GM18511 (cell line): ENCODE results near the gene NME1.

Source experiments
- ATAC-seq: cut with Tn5 transposase; IDR thresholded peaks from one replicate; pipeline ENCODE4 v1.9.1; 2021; ENCODE audit warnings: mild to moderate bottlenecking, moderate library complexity; ENCODE audit not compliant: unreplicated experiment

The NME1 gene

GRCh38 chr17:51188271-51188833 lies 35.0 kb downstream of the NME1 start:
- no peak for ATAC-seq

- ATAC-seq: no peak
These were observed 35.8 kb downstream of the NME1 start for GRCh38 chr17:51189162-51189561.

- no peak for ATAC-seq
These were observed 36.3 kb downstream of the NME1 start for GRCh38 chr17:51189628-51190027.

GRCh38 chr17:51191895-51192294 lies 38.5 kb downstream of the NME1 start:
- no peak for ATAC-seq

DNA sequence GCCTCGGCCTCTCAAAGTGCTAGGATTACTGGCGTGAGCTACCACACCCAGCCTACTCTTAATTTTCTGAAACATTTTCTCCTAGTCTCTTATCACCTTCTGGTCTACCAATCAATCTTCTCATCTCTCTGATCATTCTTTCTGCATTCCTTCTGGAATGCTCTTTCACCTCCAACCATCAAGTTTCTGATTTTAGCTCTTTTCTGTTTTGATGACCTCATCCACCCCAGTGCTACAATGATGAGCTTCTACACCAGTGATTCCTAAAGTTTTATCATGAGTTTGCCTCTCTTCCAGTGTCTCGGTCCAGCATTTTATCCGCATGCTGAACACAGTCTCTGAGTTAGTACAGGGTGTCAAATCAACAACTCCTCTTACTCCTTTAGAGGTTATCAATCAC lies 44.4 kb downstream of the NME1 start:
- no peak for ATAC-seq

- ATAC-seq: no peak
These were observed 46.9 kb downstream of the NME1 start for GRCh38 chr17:51200295-51200694.

- no peak for ATAC-seq
These were observed 47.5 kb downstream of the NME1 start for GRCh38 chr17:51200846-51201245.

DNA sequence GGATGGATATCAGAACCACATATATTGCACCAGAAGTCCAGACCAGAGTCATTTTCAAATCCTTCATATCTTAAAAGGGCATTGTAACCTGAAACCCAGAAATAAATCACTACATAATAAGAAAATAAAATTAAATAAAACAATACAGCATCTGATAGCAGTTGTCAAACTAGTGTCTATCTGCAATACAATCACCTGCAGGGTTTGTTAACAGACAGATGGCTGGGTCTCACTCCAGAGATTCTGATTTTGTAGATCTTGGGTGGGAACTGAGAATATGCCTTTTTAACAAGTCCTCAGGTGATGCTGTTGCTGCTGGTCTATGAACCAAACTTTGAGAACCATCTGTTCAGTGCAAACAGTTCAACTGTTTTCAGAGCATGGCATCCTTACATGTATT lies 50.5 kb downstream of the NME1 start:
- no peak for ATAC-seq
